Naive thymus-derived CD4-positive, alpha-beta T cell (primary cell): Measurements from ENCODE around the gene PPP1CB. TPM values are rescaled to one million over a fixed set of nuclear protein-coding genes. Genes with fewer than 3 reads are reported as not detected.

Experiments used
- ATAC-seq: fragments of 150-1000 bp; cut with Tn5 transposase; 2 replicates; pipeline ENCODE4 v1.10.0; 2021; ENCODE audit warnings: mild to moderate bottlenecking, moderate library complexity
- CTCF ChIA-PET: fragments of 350-600 bp; sonication (Branson Sonifier 250); formaldehyde crosslinking; loops from one replicate; lab custom pipeline; 2021; ENCODE audit warnings: antibody characterized with exemption; lab: Charles Lee
- POLR2A ChIA-PET: fragments of 350-600 bp; sonication (Branson Sonifier 250); formaldehyde crosslinking; loops from one replicate; lab custom pipeline; 2021; ENCODE audit warnings: antibody characterized with exemption, inconsistent platforms; lab: Charles Lee
- DNase-seq, 9 donors: peaks; one replicate each; pipeline versions ENCODE4 v3.0.0 to v3.0.0-alpha.2; 2020 to 2022; ENCODE audit warnings: mixed read lengths in 1 of 9
- H3K27ac ChIP-seq: one replicate; pipeline ENCODE4 v1.7.0; 2013; ENCODE audit warnings: mild to moderate bottlenecking, low read depth, low read length, moderate library complexity
- H3K27me3 ChIP-seq, 2 donors: one replicate each; pipeline ENCODE4 v1.7.0; 2013; ENCODE audit warnings: low read length in 2 of 2, mild to moderate bottlenecking in 2 of 2, moderate library complexity in 2 of 2; ENCODE audit not compliant: control insufficient read depth in 2 of 2, insufficient read depth in 2 of 2
- H3K36me3 ChIP-seq, 3 experiments: 1 replicate in 2 of 3; 2 replicates in 1 of 3; pipeline ENCODE4 v1.7.0; 2013; ENCODE audit warnings: low read length in 3 of 3, mild to moderate bottlenecking in 3 of 3, moderate library complexity in 1 of 3; ENCODE audit not compliant: insufficient read depth in 3 of 3, control insufficient read depth in 2 of 3
- H3K4me1 ChIP-seq, 2 donors: one replicate each; pipeline ENCODE4 v1.7.0; 2013; ENCODE audit warnings: low read length in 2 of 2, mild to moderate bottlenecking in 2 of 2, moderate library complexity in 1 of 2; ENCODE audit not compliant: control insufficient read depth in 2 of 2, insufficient read depth in 2 of 2
- H3K4me3 ChIP-seq: 2 replicates; pipeline ENCODE4 v1.7.0; 2013; ENCODE audit warnings: mild to moderate bottlenecking, low read length
- H3K9me3 ChIP-seq, 3 experiments: 1 replicate in 2 of 3; 2 replicates in 1 of 3; pipeline ENCODE4 v1.7.0; 2013; ENCODE audit warnings: low read length in 3 of 3; ENCODE audit not compliant: control insufficient read depth in 2 of 3
- H3K27ac Mint-ChIP-seq, 9 donors: one replicate each; pipeline ENCODE4 v1.8.0; 2020 to 2022; ENCODE audit warnings: mixed read lengths in 9 of 9, mild to moderate bottlenecking in 8 of 9, moderate library complexity in 5 of 9, inconsistent platforms in 2 of 9
- H3K27me3 Mint-ChIP-seq, 5 donors: one replicate each; pipeline ENCODE4 v1.8.0; 2021 to 2022; ENCODE audit warnings: mixed read lengths in 5 of 5, mild to moderate bottlenecking in 1 of 5
- H3K36me3 Mint-ChIP-seq, 5 donors: one replicate each; pipeline ENCODE4 v1.8.0; 2020 to 2022; ENCODE audit warnings: mixed read lengths in 5 of 5, mild to moderate bottlenecking in 3 of 5, inconsistent platforms in 1 of 5
- H3K4me1 Mint-ChIP-seq, 7 donors: one replicate each; pipeline ENCODE4 v1.8.0; 2020 to 2022; ENCODE audit warnings: mixed read lengths in 7 of 7, mild to moderate bottlenecking in 3 of 7, inconsistent platforms in 1 of 7
- H3K4me3 Mint-ChIP-seq, 10 donors: one replicate each; pipeline ENCODE4 v1.8.0; 2020 to 2022; ENCODE audit warnings: mild to moderate bottlenecking in 10 of 10, mixed read lengths in 10 of 10, moderate library complexity in 6 of 10, inconsistent platforms in 2 of 10
- H3K9me3 Mint-ChIP-seq, 11 donors: one replicate each; pipeline ENCODE4 v1.8.0; 2020 to 2022; ENCODE audit warnings: mixed read lengths in 11 of 11, mild to moderate bottlenecking in 4 of 11, inconsistent platforms in 1 of 11, moderate library complexity in 1 of 11
- intact Hi-C, 2 donors: fragments of 100-400 bp; cut with micrococcal nuclease; formaldehyde crosslinking; loops; one replicate each; pipeline ENCODE4 v1.15.1; 2023
- polyA plus RNA-seq, 2 donors: library from polyadenylated mRNA; unstranded; fragments of 300-500 nt; fragmentation: Illumina TruSeq; gene quantifications; one replicate each; pipeline ENCODE4 v1.2.3, GENCODE V29; 2021
- total RNA-seq, 6 experiments: library from RNA in 5 of 6; stranded (reverse) in 5 of 6; gene quantifications; 1 replicate in 5 of 6; 2 replicates in 1 of 6; pipeline ENCODE4 v1.2.3 and lab custom pipeline; 2021 to 2026

The PPP1CB gene
- total and polyA plus RNA-seq, 7 experiments from 2014 or later: 73.5 to 223 (median 209) TPM

GRCh38 chr2:28761420-28761819, 9.8 kb downstream of the PPP1CB start:
- CTCF ChIA-PET: interaction anchor here (1.2 kb wide), 1 partner anchor 13 kb away, joined by 4 read pairs; no protein-coding TSS in a partner anchor
- no peaks in the 10 kb centered on the region for H3K36me3 ChIP-seq
- Mint-ChIP-seq H3K27ac (peak overlapping the region in 2 of 9 donors; percentile 6 to 17), H3K27me3 (no peaks in the 10 kb centered on the region), H3K36me3 (peaks cover 0 to 12% (median 7%) of the 10 kb centered on the region in 5 donors), H3K9me3 (peaks cover 0 to 1% (median 0%) of the 10 kb centered on the region in 11 donors), H3K4me3 (peak overlapping the region in 6 of 10 donors; percentile 17 to 43 (median 32)), H3K4me1 (peaks cover 46 to 93% (median 86%) of the 10 kb centered on the region in 7 donors)
- H3K27me3 ChIP-seq: no peaks in the 10 kb centered on the region
- peaks cover 54 to 63% of the 10 kb centered on the region in 2 donors for H3K4me1 ChIP-seq
- POLR2A ChIA-PET: interaction anchor here (1.3 kb wide), 1 partner anchor 10 kb away, joined by 7 read pairs; the partner anchor contains the start of gene PPP1CB
- ATAC-seq: no peak
- no peaks in the 10 kb centered on the region for H3K9me3 ChIP-seq
- no peak for DNase-seq
- no peak overlapping the region for H3K4me3 ChIP-seq
- intact Hi-C loops: no loop called here
- no peak overlapping the region for H3K27ac ChIP-seq

DNA sequence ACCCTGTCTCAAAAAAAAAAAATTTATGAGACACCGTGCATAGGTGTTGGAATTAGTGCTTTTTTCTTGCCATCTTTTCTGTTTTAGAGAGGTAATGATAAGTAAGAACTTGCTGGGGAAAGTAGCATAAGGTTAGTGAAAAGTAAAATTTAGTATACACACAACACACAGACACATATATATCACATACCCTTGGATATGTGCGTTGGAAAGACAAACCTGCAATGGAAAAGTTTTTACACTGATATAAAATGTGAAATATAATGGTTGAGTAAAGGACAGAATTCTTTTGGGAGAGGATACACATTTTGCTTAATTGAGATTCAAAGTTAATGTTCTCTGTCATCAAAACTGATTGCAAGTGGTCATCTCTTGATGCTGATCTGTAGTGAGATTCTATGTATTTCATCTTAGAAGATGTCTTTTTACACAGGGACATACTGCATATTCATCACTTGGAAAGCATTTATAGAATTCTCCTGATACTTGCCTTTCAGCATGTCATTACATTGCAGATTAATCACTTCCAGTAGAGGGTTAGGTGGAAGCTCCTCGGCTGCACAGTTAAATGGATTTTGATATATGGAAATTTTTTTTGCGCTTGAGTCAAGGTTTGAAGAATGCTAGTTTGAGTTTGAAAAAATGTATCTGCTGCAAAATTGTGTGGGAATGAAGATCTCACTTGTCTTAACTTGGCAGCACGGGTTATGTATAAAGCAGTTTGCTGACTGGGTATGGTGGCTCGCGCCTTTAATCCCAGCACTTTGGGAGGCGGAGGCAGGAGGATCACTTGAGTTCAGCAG, 13.5 kb downstream of the PPP1CB start:
- peaks cover 42 to 67% of the 10 kb centered on the region in 2 donors for H3K4me1 ChIP-seq
- POLR2A ChIA-PET: no interaction called here
- H3K27me3 ChIP-seq: no peaks in the 10 kb centered on the region
- CTCF ChIA-PET: no interaction called here
- DNase-seq (no peak), ATAC-seq (no peak)
- no peak overlapping the region for H3K4me3 ChIP-seq
- H3K36me3 ChIP-seq: no peaks in the 10 kb centered on the region
- intact Hi-C loops: no loop called here
- Mint-ChIP-seq H3K4me1 (peaks cover 41 to 99% (median 89%) of the 10 kb centered on the region in 7 donors), H3K4me3 (peak overlapping the region in 8 of 10 donors; percentile 30 to 71 (median 54)), H3K9me3 (peaks cover 0 to 2% (median 0%) of the 10 kb centered on the region in 11 donors), H3K36me3 (peaks cover 0 to 16% (median 5%) of the 10 kb centered on the region in 5 donors), H3K27me3 (no peaks in the 10 kb centered on the region), H3K27ac (peak overlapping the region in 4 of 9 donors; percentile 12 to 67 (median 52))
- no peaks in the 10 kb centered on the region for H3K9me3 ChIP-seq
- no peak overlapping the region for H3K27ac ChIP-seq

DNA sequence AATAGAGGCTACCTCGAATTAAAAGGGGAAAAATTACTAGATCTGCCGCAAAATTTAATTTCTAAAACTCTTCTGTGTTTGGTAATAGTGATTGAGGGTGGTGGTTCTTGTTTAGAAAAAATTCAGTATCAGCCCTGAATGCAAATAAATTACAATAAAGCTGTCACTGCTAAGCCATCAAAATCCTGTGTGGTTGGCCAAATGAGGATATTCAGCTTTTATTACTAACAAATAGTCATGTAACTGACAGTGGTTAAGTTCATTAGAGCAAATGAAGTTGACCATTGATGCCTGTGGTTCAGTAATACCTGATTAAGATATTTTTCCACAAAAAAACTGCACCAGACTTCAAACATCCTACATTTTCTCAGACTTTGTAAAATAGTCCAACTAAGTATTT, 14.4 kb downstream of the PPP1CB start:
- peaks cover 45 to 100% (median 90%) of the 10 kb centered on the region in 7 donors for H3K4me1 Mint-ChIP-seq
- Histone ChIP-seq H3K4me3 (no peak overlapping the region), H3K27ac (no peak overlapping the region), H3K9me3 (no peaks in the 10 kb centered on the region), H3K4me1 (peaks cover 36 to 64% of the 10 kb centered on the region in 2 donors), H3K27me3 (no peaks in the 10 kb centered on the region), H3K36me3 (no peaks in the 10 kb centered on the region)
- peaks cover 0 to 2% (median 0%) of the 10 kb centered on the region in 11 donors for H3K9me3 Mint-ChIP-seq
- no peak for ATAC-seq
- peaks cover 0 to 16% (median 5%) of the 10 kb centered on the region in 5 donors for H3K36me3 Mint-ChIP-seq
- no peaks in the 10 kb centered on the region for H3K27me3 Mint-ChIP-seq
- CTCF ChIA-PET: interaction anchor here (0.6 kb wide), 1 partner anchor 9 kb away, joined by 5 read pairs; no protein-coding TSS in a partner anchor
- H3K4me3 Mint-ChIP-seq: peak overlapping the region in 6 of 10 donors; percentile 17 to 43 (median 24)
- intact Hi-C loops: no loop called here
- POLR2A ChIA-PET: interaction anchor here (0.9 kb wide), 1 partner anchor 12 kb away, joined by 3 read pairs; no protein-coding TSS in a partner anchor
- DNase-seq: no peak
- H3K27ac Mint-ChIP-seq: peak overlapping the region in 2 of 9 donors; percentile 28 to 43

- peaks cover 31 to 53% of the 10 kb centered on the region in 2 donors for H3K4me1 ChIP-seq
Measured at GRCh38 chr2:28767337-28767736, 15.7 kb downstream of the PPP1CB start.

DNA sequence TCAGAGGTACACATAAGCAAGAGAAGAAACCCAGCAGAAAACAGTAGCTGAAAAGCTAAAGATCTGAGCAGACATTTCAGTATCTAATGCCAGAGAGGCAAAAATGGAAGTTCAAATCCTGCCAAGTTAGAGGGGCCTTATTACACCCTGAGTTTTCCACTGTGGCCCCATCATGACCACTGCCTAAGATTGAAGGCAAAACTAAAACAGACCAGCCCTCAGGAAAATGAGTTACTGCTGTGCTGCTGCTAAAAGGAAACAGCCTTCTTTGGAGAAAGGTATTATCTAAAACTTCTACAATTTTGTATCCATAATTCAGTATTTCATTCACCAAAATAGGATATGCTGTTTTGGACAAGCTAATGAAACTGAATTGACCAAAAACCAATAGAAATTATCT, 16.8 kb downstream of the PPP1CB start:
- peak overlapping the region in 5 of 9 donors; percentile 13 to 80 (median 38) for H3K27ac Mint-ChIP-seq
- H3K4me3 ChIP-seq: no peak overlapping the region
- no peaks in the 10 kb centered on the region for H3K9me3 ChIP-seq
- peak overlapping the region in 5 of 10 donors; percentile 4 to 44 (median 19) for H3K4me3 Mint-ChIP-seq
- peaks cover 29 to 49% of the 10 kb centered on the region in 2 donors for H3K4me1 ChIP-seq
- ATAC-seq (peak; percentile 3), DNase-seq (no peak)
- H3K36me3 ChIP-seq: no peaks in the 10 kb centered on the region
- POLR2A ChIA-PET: interaction anchor here (0.6 to 0.9 kb wide), 2 partner anchors 40 to 174 kb away, joined by 4 read pairs; no protein-coding TSS in a partner anchor
- H3K36me3 Mint-ChIP-seq: peaks cover 0 to 13% (median 5%) of the 10 kb centered on the region in 5 donors
- intact Hi-C loops: no loop called here
- CTCF ChIA-PET: interaction anchor here (1.1 to 1.4 kb wide), 2 partner anchors 13 to 204 kb away, joined by 3 to 4 read pairs; no protein-coding TSS in a partner anchor
- no peaks in the 10 kb centered on the region for H3K27me3 Mint-ChIP-seq
- H3K27ac ChIP-seq: no peak overlapping the region
- H3K9me3 Mint-ChIP-seq: peaks cover 0 to 2% (median 0%) of the 10 kb centered on the region in 11 donors
- no peaks in the 10 kb centered on the region for H3K27me3 ChIP-seq
- H3K4me1 Mint-ChIP-seq: peaks cover 43 to 100% (median 90%) of the 10 kb centered on the region in 7 donors

More at GRCh38 chr2:28767337-28767736, 15.7 kb downstream of the PPP1CB start:
- Histone ChIP-seq H3K36me3 (no peaks in the 10 kb centered on the region), H3K27ac (no peak overlapping the region), H3K4me3 (no peak overlapping the region), H3K9me3 (no peaks in the 10 kb centered on the region), H3K27me3 (no peaks in the 10 kb centered on the region)
- H3K4me1 Mint-ChIP-seq: peaks cover 46 to 100% (median 90%) of the 10 kb centered on the region in 7 donors
- intact Hi-C loops: no loop called here
- H3K27ac Mint-ChIP-seq: no peak overlapping the region
- CTCF ChIA-PET: interaction anchor here (0.6 to 0.8 kb wide), 2 partner anchors 12 to 18 kb away, joined by 5 read pairs; no protein-coding TSS in a partner anchor
- ATAC-seq: no peak
- H3K27me3 Mint-ChIP-seq: no peaks in the 10 kb centered on the region
- POLR2A ChIA-PET: no interaction called here
- no peak for DNase-seq
- H3K4me3 Mint-ChIP-seq: peak overlapping the region in 1 of 10 donors; percentile 44
- peaks cover 0 to 13% (median 5%) of the 10 kb centered on the region in 5 donors for H3K36me3 Mint-ChIP-seq
- peaks cover 0 to 2% (median 0%) of the 10 kb centered on the region in 11 donors for H3K9me3 Mint-ChIP-seq

DNA sequence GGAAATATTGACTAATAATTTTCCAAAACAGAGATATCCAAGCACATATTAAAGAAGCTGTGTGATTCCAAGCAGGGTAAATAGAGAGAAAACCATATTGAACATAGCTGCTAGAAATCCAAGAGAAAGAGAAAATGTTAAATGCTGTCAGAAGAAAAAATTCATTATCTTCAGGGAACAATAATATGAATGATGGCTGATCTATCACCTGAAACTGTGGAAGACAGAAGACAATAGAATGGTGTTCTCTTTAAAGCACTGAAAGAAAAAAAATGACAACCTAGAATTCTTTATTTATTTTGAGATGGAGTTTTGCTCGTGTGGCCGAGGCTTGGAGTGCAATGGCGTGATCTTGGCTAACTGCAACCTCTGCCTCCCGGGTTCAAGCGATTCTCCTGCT, 17.3 kb downstream of the PPP1CB start:
- intact Hi-C loops: no loop called here
- Mint-ChIP-seq H3K27ac (peak overlapping the region in 5 of 9 donors; percentile 37 to 80 (median 65)), H3K27me3 (no peaks in the 10 kb centered on the region), H3K9me3 (peaks cover 0 to 2% (median 0%) of the 10 kb centered on the region in 11 donors), H3K36me3 (peaks cover 0 to 13% (median 4%) of the 10 kb centered on the region in 5 donors), H3K4me3 (peak overlapping the region in 7 of 10 donors; percentile 12 to 44 (median 24)), H3K4me1 (peaks cover 40 to 100% (median 90%) of the 10 kb centered on the region in 7 donors)
- DNase-seq: no peak
- H3K27me3 ChIP-seq: no peaks in the 10 kb centered on the region
- no peak overlapping the region for H3K4me3 ChIP-seq
- POLR2A ChIA-PET: interaction anchor here (0.9 to 1.1 kb wide), 2 partner anchors 13 to 174 kb away, joined by 4 read pairs; no protein-coding TSS in a partner anchor
- H3K9me3 ChIP-seq: no peaks in the 10 kb centered on the region
- no peak overlapping the region for H3K27ac ChIP-seq
- ATAC-seq: no peak
- CTCF ChIA-PET: interaction anchor here (1.1 to 1.7 kb wide), 3 partner anchors 14 to 204 kb away, joined by 3 to 8 read pairs (median 4); no protein-coding TSS in a partner anchor
- peaks cover 26 to 46% of the 10 kb centered on the region in 2 donors for H3K4me1 ChIP-seq
- H3K36me3 ChIP-seq: no peaks in the 10 kb centered on the region
